HG03280 (cell line): ENCODE measurements around the gene RASAL1.

Experiments
- ATAC-seq: cut with Tn5 transposase; IDR thresholded peaks from one replicate; pipeline ENCODE4 v1.9.1; 2021; ENCODE audit warnings: mild to moderate bottlenecking, moderate library complexity; ENCODE audit not compliant: unreplicated experiment

RASAL1 gene

GRCh38 chr12:113077859-113078255 lies 57.7 kb downstream of the RASAL1 start:
- ATAC-seq: no peak

- ATAC-seq: no peak
Observed at GRCh38 chr12:113077057-113077858, 58.3 kb downstream of the RASAL1 start.

GRCh38 chr12:113075137-113075683 lies 60.4 kb downstream of the RASAL1 start:
- peak; percentile 87 for ATAC-seq

GRCh38 chr12:113073586-113073985 lies 62.0 kb downstream of the RASAL1 start:
- no peak for ATAC-seq

GRCh38 chr12:113072136-113072535 lies 63.4 kb downstream of the RASAL1 start:
- ATAC-seq: no peak

GRCh38 chr12:113071135-113072112 lies 64.1 kb downstream of the RASAL1 start:
- no peak for ATAC-seq

- ATAC-seq: peak; percentile 44
Observed at GRCh38 chr12:113070117-113070906, 65.2 kb downstream of the RASAL1 start.

- ATAC-seq: no peak
Observed at GRCh38 chr12:113069751-113070116, 65.8 kb downstream of the RASAL1 start.

GRCh38 chr12:113069149-113069548 lies 66.4 kb downstream of the RASAL1 start:
- no peak for ATAC-seq

GRCh38 chr12:113067987-113068935 lies 67.3 kb downstream of the RASAL1 start:
- no peak for ATAC-seq

- ATAC-seq: no peak
Observed at GRCh38 chr12:113066813-113067400, 68.7 kb downstream of the RASAL1 start.

- no peak for ATAC-seq
Observed at GRCh38 chr12:113065126-113066007, 70.2 kb downstream of the RASAL1 start.

GRCh38 chr12:113064395-113065125 lies 71.0 kb downstream of the RASAL1 start:
- no peak for ATAC-seq

GRCh38 chr12:113063396-113064350 lies 71.9 kb downstream of the RASAL1 start:
- ATAC-seq: no peak

GRCh38 chr12:113062502-113063395 lies 72.8 kb downstream of the RASAL1 start:
- ATAC-seq: no peak
